T-helper 2 cell (primary cell): ENCODE data around the gene KCNIP4.

ENCODE experiments used
- DNase-seq, 5 experiments: peaks; one replicate each; pipeline versions ENCODE4 v3.0.0 to v3.0.0-alpha.2; 2012 to 2022

Gene KCNIP4

DNA sequence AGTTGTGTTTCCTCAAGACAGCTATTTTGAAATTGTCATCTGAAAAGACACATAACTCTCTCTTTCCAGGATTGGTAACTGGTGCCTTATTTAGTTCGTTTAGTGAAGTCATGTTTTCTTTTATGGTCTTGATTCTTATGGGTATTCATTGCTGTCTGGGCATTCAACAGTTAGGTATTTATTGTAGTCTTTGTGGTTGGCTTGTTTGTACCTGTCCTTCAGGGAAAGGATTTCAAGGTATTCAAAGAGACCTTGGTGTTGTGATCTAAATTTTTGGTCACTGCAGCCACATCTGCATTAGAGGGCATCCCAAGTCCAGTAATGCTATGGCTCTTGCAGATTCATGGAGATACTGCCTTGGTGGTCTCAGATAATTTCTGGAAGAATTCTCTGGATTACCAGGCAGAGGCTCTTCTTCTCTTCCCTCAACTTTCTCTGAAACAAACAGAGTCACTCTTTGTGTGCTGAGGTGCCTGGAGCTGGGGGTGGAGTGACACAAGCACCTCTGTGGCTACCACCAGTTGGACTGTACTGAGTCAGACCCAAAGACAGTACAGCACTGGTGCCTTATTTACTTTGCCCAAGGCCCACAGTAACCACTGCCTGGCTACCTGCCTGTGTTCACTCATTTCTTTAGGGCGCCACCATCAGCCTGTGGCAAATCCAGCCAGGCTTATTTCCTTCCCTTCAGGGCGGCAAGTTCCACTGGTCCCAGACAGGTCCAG, 620.4 kb downstream of the KCNIP4 start:
- DNase-seq: no peak

DNA sequence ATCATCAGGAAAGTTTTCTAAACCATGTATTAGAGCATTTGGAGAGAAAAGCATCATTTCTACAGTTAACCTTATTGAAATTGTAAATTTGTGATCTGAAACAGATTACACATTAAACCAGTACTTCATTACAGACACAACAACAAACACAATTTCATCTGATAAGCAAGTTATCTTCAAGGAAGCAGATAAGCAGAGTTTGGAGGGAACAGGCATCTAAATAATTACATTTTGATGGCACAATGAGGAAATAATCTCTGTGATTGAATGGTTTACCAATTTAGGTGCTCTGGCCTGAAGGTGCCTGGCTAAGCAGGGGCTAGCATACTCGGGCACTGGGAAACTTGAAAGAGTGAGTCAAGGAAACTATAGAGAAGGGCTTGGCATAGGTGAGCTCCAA, 628.5 kb downstream of the KCNIP4 start:
- DNase-seq: no peak

DNA sequence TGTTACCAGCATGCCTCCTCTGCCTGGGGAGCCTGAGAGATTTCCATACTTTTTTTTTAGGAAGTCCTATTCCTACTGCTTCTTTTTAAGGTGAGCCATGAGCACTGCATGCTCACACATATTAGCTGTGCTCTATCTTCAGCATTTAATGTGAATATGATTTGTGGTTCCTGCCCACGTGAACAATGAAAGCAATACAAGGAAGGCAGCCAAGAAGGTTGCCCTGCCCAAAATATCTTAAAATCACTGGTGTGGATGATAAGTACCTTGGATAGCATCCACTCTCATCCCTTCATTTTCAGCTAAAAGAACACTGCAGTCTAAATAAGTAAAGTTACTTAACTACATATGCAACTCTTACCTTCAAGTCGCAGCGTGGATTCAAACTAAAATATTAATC, 640.9 kb downstream of the KCNIP4 start:
- DNase-seq: no peak

DNA sequence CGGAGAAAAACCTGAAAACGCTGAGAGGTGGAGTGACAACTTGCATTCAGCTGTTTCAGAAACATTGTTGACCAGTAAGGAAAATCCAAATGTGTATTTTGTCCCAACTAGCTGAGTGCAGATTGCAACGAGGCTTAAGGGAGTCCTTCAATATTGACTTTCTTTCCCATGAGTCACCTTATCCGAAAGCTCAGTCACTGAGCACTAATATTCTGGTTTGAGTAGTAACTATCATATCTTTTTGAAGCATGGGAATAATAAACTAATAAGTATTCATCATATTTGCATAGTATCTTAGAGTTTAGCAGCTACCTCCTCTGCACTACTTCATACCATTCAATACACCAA, 644.1 kb downstream of the KCNIP4 start:
- no peak for DNase-seq

DNA sequence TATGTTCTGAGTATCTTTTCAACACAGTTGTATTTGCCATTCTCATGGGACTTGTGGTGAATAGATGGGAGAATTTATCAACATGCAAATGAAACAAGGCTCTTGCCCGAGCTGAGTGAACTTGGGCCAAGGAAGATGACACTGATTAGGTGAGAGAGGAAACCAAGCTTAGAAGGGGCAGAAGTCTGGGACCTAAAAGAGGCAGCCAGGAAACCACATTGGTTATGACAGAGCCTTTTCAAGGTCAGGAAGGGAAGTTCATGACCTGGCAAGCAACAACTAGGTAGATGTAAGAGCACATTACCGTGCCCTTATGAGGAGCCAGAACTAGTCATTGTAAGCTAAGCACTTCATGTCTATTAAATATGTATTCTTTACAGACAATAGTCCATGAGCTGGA, 658.0 kb downstream of the KCNIP4 start:
- DNase-seq: no peak

DNA sequence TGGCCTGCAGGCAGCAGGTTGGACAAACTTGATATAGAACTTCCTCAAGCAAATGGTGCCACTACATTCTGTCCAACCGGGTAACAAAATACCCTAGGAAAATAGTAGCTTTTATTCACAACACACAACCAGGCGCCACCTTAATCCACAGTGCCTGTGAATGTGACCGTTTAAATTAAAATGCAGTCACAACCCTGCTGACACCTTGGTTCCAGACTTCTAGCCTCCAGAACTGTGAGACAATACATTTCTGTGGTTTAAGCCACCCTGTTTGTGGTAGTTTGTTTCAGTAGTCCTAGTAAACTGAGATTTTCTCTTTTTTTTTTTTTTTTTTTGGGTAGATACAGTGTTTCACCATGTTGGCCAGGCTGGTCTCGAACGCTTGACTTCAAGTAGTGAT, 672.5 kb downstream of the KCNIP4 start:
- no peak for DNase-seq

DNA sequence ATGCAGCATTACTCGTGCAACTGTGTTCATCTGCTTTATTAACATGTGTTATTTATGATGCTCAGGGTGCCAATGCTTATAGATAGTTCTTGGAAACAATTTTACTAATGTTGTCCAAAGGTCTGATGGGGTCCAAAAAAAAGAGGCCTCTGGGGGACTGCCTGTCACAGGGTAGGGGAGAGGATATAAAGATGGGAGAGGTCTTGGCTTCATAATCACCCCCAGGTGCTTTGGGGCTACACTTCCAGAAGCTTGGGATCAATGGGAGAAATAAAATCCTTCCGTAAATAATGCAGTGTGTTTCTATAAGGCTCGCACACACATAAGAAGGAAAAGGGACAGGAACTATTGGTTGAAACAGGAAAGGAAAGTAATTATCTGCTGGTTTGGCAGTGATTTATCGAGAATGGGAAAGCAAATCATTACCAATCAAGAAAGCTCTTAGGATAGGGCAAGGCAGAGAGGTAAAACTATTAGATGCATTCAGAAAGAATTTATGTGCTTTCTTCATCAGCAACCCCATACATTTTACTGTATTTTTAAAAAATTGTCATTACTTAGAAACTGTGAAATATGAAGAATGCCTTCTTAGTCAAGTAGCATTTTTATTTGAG, 677.0 kb downstream of the KCNIP4 start:
- no peak for DNase-seq

DNA sequence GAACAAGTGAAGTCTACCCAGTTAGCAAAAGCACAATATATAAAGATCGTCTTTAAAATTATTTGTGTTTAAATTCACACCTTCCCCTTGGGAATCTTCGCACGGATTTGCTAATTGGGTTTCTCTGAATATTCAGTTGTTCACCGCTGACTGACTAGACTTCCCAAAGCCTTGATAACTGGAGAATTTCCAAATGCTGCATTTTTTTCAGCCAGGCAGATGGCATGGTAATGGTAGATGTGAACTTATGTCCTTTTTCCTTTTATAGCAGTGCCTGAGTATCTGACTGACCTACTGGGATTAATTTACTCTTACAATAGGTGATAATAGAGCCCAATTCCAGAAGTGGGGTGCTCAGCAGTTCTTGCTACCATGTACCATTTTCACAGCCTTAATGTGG, 700.2 kb downstream of the KCNIP4 start:
- no peak for DNase-seq

DNA sequence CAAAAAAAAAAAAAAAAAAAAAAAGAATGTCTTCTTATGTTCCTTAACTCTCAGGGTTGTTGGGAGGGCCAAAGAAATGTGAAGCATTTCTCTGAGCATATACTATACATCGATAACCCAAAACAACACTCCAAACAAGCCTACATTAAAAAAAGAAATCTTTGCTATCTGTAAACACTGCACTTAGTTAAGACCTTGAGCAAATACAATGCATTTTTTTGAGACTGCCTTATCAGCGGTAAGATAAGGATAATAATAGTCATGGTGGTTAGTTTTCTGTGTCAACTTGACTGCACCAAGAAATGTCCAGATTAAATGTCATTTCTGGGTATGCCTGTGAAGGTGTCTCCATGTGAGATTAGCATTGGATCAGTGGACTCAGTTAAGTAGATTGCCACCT, 706.4 kb downstream of the KCNIP4 start:
- DNase-seq: no peak

DNA sequence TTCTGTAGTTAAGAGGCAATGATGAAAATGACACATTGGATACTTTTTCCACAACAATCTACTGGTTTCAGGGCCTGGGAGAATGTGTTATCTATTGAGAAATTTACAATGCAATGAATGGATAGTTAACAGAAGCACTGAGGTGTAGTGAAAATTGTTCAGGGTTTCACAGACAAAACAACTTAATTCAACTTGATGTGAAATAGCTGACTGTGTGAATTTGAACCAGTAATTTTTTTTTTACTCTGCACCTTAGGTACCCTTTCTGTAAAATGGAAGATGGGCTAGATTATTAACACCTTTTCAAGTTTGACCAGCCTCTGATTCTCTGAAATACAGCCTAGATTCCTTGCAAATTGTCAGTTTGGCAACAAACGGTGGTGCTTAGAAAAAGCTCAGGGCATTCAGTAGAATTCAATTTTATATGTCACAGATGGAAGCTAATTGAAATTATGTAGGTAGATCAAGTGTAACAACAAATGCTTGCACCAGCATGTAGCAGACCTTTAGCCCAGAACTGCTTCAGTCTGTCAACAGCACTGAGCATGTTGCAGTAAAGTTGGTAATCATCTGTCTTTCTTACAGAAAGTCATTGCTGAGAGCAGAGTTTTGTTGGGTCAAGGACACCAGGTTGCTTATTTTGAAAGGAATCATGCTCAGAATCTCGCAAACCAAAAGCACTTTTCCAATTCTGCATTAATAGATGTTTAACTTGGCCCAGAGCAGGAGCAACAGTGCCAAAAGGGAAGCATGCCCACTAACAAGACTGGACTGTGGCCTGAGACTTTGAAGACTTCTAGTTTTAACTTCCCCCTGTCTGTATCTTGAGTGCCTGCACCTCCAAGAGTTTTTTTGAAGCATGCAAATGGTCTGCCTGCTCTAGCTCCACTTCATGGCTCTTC, 721.7 kb downstream of the KCNIP4 start:
- DNase-seq: no peak

DNA sequence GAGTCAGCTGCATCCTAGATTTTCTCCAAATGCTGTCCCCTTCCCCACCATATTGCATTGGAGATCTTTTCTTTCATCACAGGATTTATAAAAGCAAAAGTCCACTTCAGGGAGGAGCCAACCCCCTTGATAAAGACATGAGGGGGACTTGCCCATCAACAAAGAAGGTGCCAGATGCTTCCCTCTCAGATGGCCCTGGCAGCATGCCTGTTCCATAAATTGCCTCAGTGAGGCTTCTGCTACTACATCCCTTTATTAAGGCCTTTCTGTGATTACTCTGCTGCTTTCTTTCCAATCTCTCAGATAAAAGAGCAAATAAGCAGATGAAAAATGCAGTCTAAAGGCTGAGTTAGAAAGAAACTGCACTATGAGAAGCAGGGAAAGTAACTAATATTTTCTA, 736.7 kb downstream of the KCNIP4 start:
- no peak for DNase-seq

DNA sequence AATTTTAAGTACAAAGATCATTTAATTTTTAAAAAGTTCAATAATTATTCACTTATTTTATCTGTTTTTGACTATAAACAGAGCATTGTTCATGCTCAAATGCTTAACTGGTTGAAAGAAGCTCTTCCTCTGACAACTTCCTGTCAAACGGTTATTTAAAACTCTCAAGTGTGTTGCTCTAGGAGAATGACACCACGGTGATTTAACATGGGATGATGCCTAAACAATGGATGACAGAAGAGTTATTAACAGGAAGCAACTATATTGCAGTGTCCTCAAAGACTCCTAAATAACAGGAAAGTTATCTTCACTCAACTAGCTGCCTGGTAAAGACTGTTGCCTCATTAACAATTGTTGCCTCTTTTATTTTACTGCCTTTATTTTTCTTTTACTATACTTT, 738.7 kb downstream of the KCNIP4 start:
- DNase-seq: no peak

DNA sequence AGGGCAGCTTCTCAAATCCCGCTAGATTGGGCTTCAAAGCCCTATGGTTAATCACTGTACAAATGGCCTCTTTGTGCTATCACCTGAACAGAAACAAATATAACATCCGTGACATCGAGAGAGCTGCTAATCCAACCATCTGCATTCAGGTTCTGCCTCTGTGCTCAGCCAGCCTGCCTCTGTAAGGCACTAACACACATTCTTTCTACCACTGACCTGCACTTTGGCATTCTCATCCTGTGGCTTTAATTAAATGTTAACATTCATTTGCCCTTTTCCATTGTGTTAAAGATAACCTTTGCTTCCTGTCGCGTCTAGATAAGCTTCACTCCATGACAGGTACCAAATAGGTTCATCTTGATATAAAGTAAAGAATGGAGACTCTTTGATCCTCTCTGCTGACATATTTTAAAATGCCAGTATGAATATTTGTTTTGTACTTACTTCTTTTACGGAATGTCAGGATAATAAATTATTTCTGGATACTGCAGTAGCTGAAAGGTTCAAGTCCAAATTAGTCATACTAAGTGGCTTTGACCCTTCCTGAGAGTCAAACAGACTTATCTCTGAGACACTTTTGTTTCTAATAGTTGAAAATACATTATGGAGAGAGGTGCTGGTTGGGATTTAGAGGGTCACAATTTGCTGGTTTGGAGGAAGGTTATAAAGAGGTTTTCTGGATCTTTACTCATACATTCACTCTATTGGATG, 742.6 kb downstream of the KCNIP4 start:
- DNase-seq: no peak

DNA sequence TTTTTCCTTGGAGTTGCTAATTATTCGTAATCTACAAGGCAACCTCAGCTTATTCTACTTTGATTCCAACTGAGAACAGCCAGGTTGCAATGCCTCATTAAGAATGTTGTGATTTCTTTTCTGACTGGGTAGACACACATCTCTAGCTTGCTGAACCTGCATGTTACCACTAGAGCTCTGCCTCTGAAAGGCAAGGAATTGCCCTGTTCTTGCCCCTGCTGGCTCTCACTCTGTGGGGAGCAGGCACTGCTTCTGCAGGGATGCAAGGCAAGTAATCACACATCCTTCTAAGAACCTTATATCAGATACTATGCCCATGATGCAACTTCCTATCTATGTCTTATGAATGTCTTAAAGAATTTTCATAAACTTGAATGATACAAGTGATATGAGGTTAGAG, 745.2 kb downstream of the KCNIP4 start:
- no peak for DNase-seq

DNA sequence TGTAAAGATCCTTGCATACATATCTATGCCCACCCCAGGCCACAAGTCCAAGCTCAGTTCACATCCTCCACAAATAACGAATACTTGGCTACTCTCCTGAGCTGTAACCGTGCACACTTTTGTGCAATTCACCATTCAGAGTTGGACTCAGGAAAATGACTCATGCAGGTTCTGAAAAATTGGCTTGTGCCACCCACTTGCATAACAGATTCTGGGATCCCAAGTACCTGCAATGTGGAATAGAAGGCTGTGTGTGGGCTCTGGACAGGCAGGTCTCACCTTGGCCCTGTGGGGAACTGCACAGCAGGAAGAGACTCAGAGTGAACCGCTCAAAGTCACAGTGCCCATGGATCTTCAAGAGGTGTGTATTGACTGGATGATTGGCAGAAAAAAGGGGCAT, 745.6 kb downstream of the KCNIP4 start:
- DNase-seq: no peak

DNA sequence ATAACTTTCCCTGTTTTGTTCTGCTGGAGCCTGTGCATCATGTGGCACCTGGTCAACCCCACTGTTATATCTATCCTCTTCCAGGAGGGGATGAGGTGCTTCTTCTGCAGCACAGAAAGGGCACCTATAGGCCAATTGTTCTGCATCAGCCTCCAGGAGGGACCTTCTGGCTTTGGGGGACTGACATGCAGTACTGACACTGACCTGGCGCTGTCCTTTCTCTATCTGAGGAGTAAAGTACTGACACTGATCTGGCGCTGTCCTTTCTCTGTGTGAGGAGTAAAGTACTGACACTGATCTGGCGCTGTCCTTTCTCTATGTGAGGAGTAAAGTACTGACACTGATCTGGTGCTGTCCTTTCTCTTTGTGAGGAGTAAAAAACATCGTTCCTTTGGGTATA, 749.9 kb downstream of the KCNIP4 start:
- DNase-seq: no peak

DNA sequence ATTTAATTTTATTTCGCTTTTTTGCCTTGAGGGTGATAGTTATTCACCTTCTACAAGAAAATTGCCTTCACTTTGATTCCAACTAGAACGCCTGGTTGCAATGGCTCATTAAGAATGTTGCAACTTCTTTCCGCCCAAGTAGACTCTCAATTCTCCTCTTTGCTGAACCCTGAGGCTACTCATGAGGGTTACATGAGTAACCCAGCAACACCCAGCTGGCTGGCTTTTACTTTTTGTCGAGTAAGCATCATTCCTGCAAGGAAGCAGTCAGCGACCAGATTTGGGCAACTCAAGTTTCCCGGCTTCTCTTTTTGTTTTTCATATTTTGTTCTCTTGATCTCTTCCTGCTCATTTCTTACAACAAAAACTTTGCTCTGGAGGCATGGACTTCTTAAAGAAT, 752.9 kb downstream of the KCNIP4 start:
- DNase-seq: no peak

DNA sequence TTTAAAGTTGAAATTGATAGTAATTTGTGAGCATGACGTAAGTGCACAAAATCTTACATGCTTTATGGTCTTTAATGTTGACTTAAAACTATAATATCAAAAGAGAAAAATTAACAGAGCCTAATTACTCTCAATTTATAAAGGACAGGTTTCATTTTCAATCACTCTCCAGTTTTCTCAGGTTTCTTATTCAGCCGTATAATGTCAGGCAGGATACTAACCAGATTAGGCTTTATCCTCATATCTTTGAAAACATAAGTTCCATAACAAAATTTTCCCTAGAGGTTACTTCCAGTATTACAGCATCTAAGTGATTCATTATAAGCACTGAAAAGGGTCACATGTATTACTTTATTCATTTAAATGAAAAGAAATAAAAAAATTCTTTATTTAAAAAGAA, 756.2 kb downstream of the KCNIP4 start:
- no peak for DNase-seq

DNA sequence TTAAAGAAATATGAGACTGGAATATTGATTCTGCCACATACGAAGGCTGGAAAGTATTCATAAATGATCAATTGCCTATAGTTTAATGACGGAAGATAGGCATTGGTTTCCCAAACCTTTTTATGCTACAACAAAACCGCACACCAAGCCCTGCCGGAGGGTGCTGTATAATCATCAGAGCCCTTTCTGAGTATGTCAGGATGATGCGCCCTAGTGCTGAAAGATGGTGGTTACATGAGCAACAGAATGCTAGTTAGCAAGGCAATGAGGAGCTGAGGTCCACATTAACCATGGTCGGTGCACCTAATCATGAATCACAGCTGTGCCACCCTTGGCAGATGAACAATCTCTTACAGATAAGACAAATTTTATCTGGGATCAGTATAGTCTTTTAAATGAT, 757.3 kb downstream of the KCNIP4 start:
- no peak for DNase-seq

DNA sequence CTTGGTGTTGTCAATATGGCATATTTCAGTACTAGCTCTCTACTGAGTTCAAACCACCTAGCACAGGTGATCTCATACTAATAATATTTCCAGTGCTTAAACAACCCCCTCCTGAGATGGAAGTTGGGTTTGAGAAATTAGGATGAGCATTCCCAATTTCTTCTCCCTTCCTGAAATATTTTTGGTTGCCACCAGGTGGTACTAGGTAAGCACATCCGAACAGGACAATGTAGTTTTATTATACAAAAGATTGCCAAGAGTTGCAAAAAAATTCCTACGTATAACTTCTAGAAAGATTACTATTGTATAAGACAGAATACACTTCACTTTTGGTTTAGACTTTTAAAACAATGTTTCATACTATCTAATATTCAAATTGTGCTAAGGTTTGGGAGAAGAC, 763.8 kb downstream of the KCNIP4 start:
- DNase-seq: no peak

DNA sequence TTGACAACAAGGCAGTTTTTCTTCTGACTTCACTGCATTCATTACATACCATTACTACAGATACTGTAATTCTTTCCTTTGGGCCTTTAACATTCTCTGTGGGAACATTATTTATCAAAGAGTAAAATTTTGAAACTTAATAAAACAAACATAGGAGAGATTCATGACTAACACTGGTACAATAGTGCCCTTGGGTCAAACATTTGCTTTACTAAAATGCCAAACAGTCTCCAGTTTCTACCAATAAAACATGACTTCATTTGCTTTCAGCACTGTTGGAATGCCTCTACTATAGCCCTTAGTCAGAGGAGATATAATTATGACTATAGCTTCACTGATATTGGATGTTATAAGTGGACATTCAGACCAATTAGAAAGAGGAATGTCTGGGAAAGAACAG, 766.9 kb downstream of the KCNIP4 start:
- no peak for DNase-seq

DNA sequence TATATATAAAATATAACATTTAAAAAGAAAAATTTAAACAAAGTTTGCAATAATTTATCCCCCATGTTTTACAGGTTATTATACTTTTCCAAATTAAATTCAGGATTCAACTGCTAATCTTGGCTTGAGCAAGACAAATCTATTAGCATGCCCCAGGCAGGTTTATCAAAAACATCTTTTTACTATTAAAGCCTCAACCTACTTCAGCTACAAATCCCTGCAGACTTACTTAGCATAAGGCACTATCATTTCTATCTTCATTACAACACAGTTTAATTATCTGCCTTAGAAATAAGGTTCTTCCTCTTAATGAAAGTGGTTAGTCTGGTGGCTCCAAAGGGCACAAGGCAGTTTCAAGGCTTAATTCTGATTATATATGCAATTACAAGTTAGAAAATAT, 770.7 kb downstream of the KCNIP4 start:
- DNase-seq: no peak

DNA sequence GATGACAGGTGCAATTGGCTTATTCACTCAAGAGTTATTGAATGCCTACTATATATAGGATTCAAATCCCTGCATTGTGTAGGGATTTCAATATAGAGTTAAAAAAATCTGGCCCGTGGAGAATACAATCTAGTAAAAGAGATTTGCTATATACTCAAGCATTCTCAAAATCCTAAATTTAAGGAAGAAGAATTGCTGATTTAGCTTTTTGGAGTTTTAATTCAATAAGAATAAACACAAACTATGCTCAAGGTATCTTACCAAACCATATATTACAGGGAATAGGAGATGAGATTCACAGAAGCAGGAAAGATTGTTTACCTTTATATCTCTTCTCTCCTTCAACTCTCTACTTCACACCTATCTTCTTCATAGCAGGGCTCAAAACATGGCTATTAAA, 771.5 kb downstream of the KCNIP4 start:
- no peak for DNase-seq
